ENCODE results near the gene KAT6B.

- TF ChIP-seq CTCF (tag by site-specific recombination; IDR thresholded peaks at IDR 0.05) = no peak
- TF ChIP-seq ZNF488 (tag by site-specific recombination; IDR thresholded peaks at IDR 0.05) = no peak
- TF ChIP-seq GLI2 (tag by site-specific recombination; IDR thresholded peaks at IDR 0.05; ENCODE audit: borderline replicate concordance, low read depth) = no peak
- TF ChIP-seq ZNF585B (tag by site-specific recombination; IDR thresholded peaks at IDR 0.05) = no peak
- no peak for TF ChIP-seq ZNF701 (tag by site-specific recombination; IDR thresholded peaks at IDR 0.05)
- no peak for TF ChIP-seq ZBTB21 (tag by site-specific recombination; IDR thresholded peaks at IDR 0.05)
- no peak for TF ChIP-seq ZNF121 (tag by site-specific recombination; IDR thresholded peaks at IDR 0.05)
- no peak for TF ChIP-seq ZNF24 (tag by site-specific recombination; IDR thresholded peaks at IDR 0.05)
These were observed 83.3 kb downstream of the KAT6B start for GRCh38 chr10:74909670-74910069.

Data from HEK293 (cell line).